Neural progenitor cell (in vitro differentiated cells): ENCODE results near the gene SNN. TPM values are rescaled to one million over a fixed set of nuclear protein-coding genes. Genes with fewer than 3 reads are reported as not detected.

Experiments used
- DNase-seq: peaks from one replicate; pipeline ENCODE4 v3.0.0-alpha.2; 2016; ENCODE audit warnings: low spot score
- H2AFZ ChIP-seq: fragments of 200-600 bp; sonication (generic); replicated peaks from 2 replicates; pipeline ENCODE4 v1.6.1; 2016; ENCODE audit warnings: antibody characterized with exemption
- H3F3A ChIP-seq: fragments of 200-600 bp; sonication (generic); 2 replicates; pipeline ENCODE4 v1.6.1; 2016; ENCODE audit warnings: antibody characterized with exemption, low read depth
- H3K27ac ChIP-seq: fragments of 200-600 bp; sonication (generic); 2 replicates; pipeline ENCODE4 v1.5.1; 2016; ENCODE audit warnings: mild to moderate bottlenecking
- H3K27me3 ChIP-seq: fragments of 200-600 bp; sonication (generic); 2 replicates; pipeline ENCODE4 v1.6.1; 2016; ENCODE audit warnings: mild to moderate bottlenecking, moderate library complexity
- H3K36me3 ChIP-seq: fragments of 200-600 bp; sonication (generic); 2 replicates; pipeline ENCODE4 v1.5.1; 2016
- H3K4me1 ChIP-seq: fragments of 200-600 bp; sonication (generic); 2 replicates; pipeline ENCODE4 v1.6.1; 2016; ENCODE audit warnings: mixed run types
- H3K4me2 ChIP-seq: fragments of 200-600 bp; sonication (generic); 2 replicates; pipeline ENCODE4 v1.6.1; 2016
- H3K4me3 ChIP-seq: fragments of 200-600 bp; sonication (generic); 2 replicates; pipeline ENCODE4 v1.5.1; 2016
- H3K79me2 ChIP-seq: fragments of 200-600 bp; sonication (generic); 2 replicates; pipeline ENCODE4 v1.6.1; 2016; ENCODE audit warnings: low read depth
- H3K9ac ChIP-seq: fragments of 200-600 bp; sonication (generic); 2 replicates; pipeline ENCODE4 v1.6.1; 2016
- H3K9me3 ChIP-seq: fragments of 200-600 bp; sonication (generic); 2 replicates; pipeline ENCODE4 v1.5.1; 2016; ENCODE audit warnings: low read depth
- H4K20me1 ChIP-seq: fragments of 200-600 bp; sonication (generic); 2 replicates; pipeline ENCODE4 v1.6.1; 2016; ENCODE audit warnings: low read depth
- H3K27ac Mint-ChIP-seq: 3 replicates; pipeline ENCODE4 v1.8.0; 2021; ENCODE audit warnings: mixed read lengths
- H3K27me3 Mint-ChIP-seq: 2 replicates; pipeline ENCODE4 v1.8.0; 2022; ENCODE audit warnings: low read depth, mild to moderate bottlenecking, inconsistent platforms, moderate library complexity, mixed read lengths; ENCODE audit not compliant: insufficient read depth
- H3K36me3 Mint-ChIP-seq: 3 replicates; pipeline ENCODE4 v1.8.0; 2021; ENCODE audit warnings: mixed read lengths
- H3K4me1 Mint-ChIP-seq: 3 replicates; pipeline ENCODE4 v1.8.0; 2021; ENCODE audit warnings: mixed read lengths
- H3K4me3 Mint-ChIP-seq: 3 replicates; pipeline ENCODE4 v1.8.0; 2021; ENCODE audit warnings: mild to moderate bottlenecking, moderate library complexity, mixed read lengths
- H3K9me3 Mint-ChIP-seq: 3 replicates; pipeline ENCODE4 v1.8.0; 2020; ENCODE audit warnings: mixed read lengths
- CTCF ChIP-seq: fragments of 200-600 bp; sonication (generic); IDR thresholded peaks from 2 replicates; pipeline ENCODE4 v1.5.1; 2017; ENCODE audit warnings: antibody characterized with exemption, mild to moderate bottlenecking
- EZH2 ChIP-seq: fragments of 200-600 bp; sonication (generic); IDR thresholded peaks from 2 replicates; pipeline ENCODE4 v1.6.1; 2017; ENCODE audit warnings: antibody characterized with exemption, mild to moderate bottlenecking, moderate library complexity
- EZH2phosphoT487 ChIP-seq: fragments of 200-600 bp; sonication (generic); IDR thresholded peaks from 2 replicates; pipeline ENCODE4 v1.6.1; 2017; ENCODE audit warnings: antibody characterized with exemption
- total RNA-seq: library from RNA; depleted of rRNA; stranded (reverse); fragments of >200 nt; gene quantifications from 2 replicates; pipeline ENCODE4 v1.2.3, GENCODE V29; 2015; ENCODE audit warnings: low replicate concordance

Gene SNN
- total RNA-seq, 1 donor from 2014 or later: 48.7 TPM

GRCh38 chr16:11684231-11685025 lies 16.2 kb downstream of the SNN start:
- H3K9ac ChIP-seq: no peak overlapping the region
- H3K9me3 Mint-ChIP-seq: no peaks in the 10 kb centered on the region

GRCh38 chr16:11685844-11686618 lies 17.8 kb downstream of the SNN start:
- Histone ChIP-seq H3K27ac (no peak overlapping the region), H3K79me2 (no peaks in the 10 kb centered on the region), H2AFZ (no peak overlapping the region), H3K9me3 (no peaks in the 10 kb centered on the region), H3K4me2 (no peak overlapping the region), H3K9ac (no peak overlapping the region), H3F3A (no peaks in the 10 kb centered on the region), H3K36me3 (no peaks in the 10 kb centered on the region), H3K4me1 (peaks cover 14% of the 10 kb centered on the region), H3K27me3 (no peaks in the 10 kb centered on the region), H4K20me1 (peaks cover 20% of the 10 kb centered on the region), H3K4me3 (no peak overlapping the region)
- Mint-ChIP-seq H3K27me3 (peaks cover 2% of the 10 kb centered on the region), H3K4me1 (peaks cover 19% of the 10 kb centered on the region), H3K27ac (no peak overlapping the region), H3K9me3 (no peaks in the 10 kb centered on the region), H3K36me3 (peaks cover 24% of the 10 kb centered on the region), H3K4me3 (no peak overlapping the region)
- no peak for DNase-seq
- TF ChIP-seq EZH2phosphoT487 (no peak), EZH2 (no peak), CTCF (no peak)

More at GRCh38 chr16:11684231-11685025, 16.2 kb downstream of the SNN start:
- no peak for DNase-seq
- H3K79me2 ChIP-seq: no peaks in the 10 kb centered on the region
- no peaks in the 10 kb centered on the region for H3K36me3 ChIP-seq
- H3K9me3 ChIP-seq: no peaks in the 10 kb centered on the region
- H3K4me3 Mint-ChIP-seq: no peak overlapping the region
- no peak overlapping the region for H3K4me3 ChIP-seq
- peaks cover 4% of the 10 kb centered on the region for H3K4me1 Mint-ChIP-seq
- no peak overlapping the region for H2AFZ ChIP-seq
- no peaks in the 10 kb centered on the region for H3K27me3 ChIP-seq
- peaks cover 10% of the 10 kb centered on the region for H4K20me1 ChIP-seq
- H3K27ac Mint-ChIP-seq: no peak overlapping the region
- peaks cover 2% of the 10 kb centered on the region for H3K27me3 Mint-ChIP-seq
- H3K36me3 Mint-ChIP-seq: peaks cover 21% of the 10 kb centered on the region
- no peak for TF ChIP-seq EZH2
- no peak for TF ChIP-seq CTCF
- TF ChIP-seq EZH2phosphoT487: no peak
- H3K27ac ChIP-seq: no peak overlapping the region
- H3K4me2 ChIP-seq: no peak overlapping the region
- H3F3A ChIP-seq: no peaks in the 10 kb centered on the region
- peaks cover 5% of the 10 kb centered on the region for H3K4me1 ChIP-seq

GRCh38 chr16:11686713-11687380 lies 18.6 kb downstream of the SNN start:
- H3F3A ChIP-seq: no peaks in the 10 kb centered on the region
- H3K9me3 ChIP-seq: no peaks in the 10 kb centered on the region
- H3K4me1 ChIP-seq: peaks cover 14% of the 10 kb centered on the region
- no peaks in the 10 kb centered on the region for H3K36me3 ChIP-seq
- H3K36me3 Mint-ChIP-seq: peaks cover 30% of the 10 kb centered on the region
- H3K9me3 Mint-ChIP-seq: no peaks in the 10 kb centered on the region
- no peak overlapping the region for H2AFZ ChIP-seq
- H3K27me3 Mint-ChIP-seq: peaks cover 2% of the 10 kb centered on the region
- no peak for DNase-seq
- no peak overlapping the region for H3K4me3 ChIP-seq
- H3K27ac Mint-ChIP-seq: no peak overlapping the region
- H3K27me3 ChIP-seq: no peaks in the 10 kb centered on the region
- H3K27ac ChIP-seq: no peak overlapping the region
- no peak overlapping the region for H3K4me2 ChIP-seq
- peaks cover 19% of the 10 kb centered on the region for H3K4me1 Mint-ChIP-seq
- H4K20me1 ChIP-seq: peaks cover 23% of the 10 kb centered on the region
- H3K9ac ChIP-seq: no peak overlapping the region
- H3K79me2 ChIP-seq: no peaks in the 10 kb centered on the region
- H3K4me3 Mint-ChIP-seq: no peak overlapping the region
- TF ChIP-seq EZH2 (no peak), CTCF (no peak), EZH2phosphoT487 (no peak)
